Endothelial cell of umbilical vein (primary cell): ENCODE results near the gene BCAS2.

Experiments used
- EZH2 ChIP-seq: IDR thresholded peaks from 2 replicates; pipeline ENCODE4 v1.6.1; 2012; ENCODE audit warnings: borderline replicate concordance, low read depth, mild to moderate bottlenecking, moderate library complexity, low read length, inconsistent platforms; ENCODE audit not compliant: severe bottlenecking
- FOS ChIP-seq: IDR thresholded peaks from 2 replicates; pipeline ENCODE4 v1.6.1; 2011; ENCODE audit warnings: mild to moderate bottlenecking, low read length, moderate library complexity, borderline replicate concordance; ENCODE audit not compliant: insufficient read depth
- JUN ChIP-seq: IDR thresholded peaks from 2 replicates; pipeline ENCODE4 v1.6.1; 2011; ENCODE audit warnings: borderline replicate concordance, low read depth; ENCODE audit not compliant: insufficient read length, insufficient read depth
- MYC ChIP-seq: IDR thresholded peaks from one replicate; pipeline ENCODE4 v1.6.1; 2011; ENCODE audit warnings: mild to moderate bottlenecking, low read depth, low read length
- POLR2A ChIP-seq: IDR thresholded peaks from 2 replicates; pipeline ENCODE4 v1.6.1; 2012; ENCODE audit warnings: low read depth, mild to moderate bottlenecking, control low read depth, low read length
- POLR2AphosphoS5 ChIP-seq: IDR thresholded peaks from 2 replicates; pipeline ENCODE4 v1.6.1; 2012; ENCODE audit warnings: low read depth, mild to moderate bottlenecking, control low read depth, low read length, moderate library complexity; ENCODE audit not compliant: insufficient read depth
- TF ChIP-seq, protein P1 (sequence below), 2 donors: IDR thresholded peaks; 1 replicate in 1 of 2; 2 replicates in 1 of 2; pipeline ENCODE4 v1.5.1; 2011; ENCODE audit warnings: low read length in 2 of 2, mild to moderate bottlenecking in 2 of 2, moderate library complexity in 2 of 2, control low read depth in 1 of 2, inconsistent platforms in 1 of 2, low read depth in 1 of 2; ENCODE audit not compliant: insufficient read depth in 1 of 2; ENCODE audit errors: extremely low read depth in 1 of 2
- TF ChIP-seq, protein P2 (sequence below): IDR thresholded peaks from 2 replicates; pipeline ENCODE4 v1.6.1; 2011; ENCODE audit not compliant: insufficient read depth, insufficient read length

DNA sequence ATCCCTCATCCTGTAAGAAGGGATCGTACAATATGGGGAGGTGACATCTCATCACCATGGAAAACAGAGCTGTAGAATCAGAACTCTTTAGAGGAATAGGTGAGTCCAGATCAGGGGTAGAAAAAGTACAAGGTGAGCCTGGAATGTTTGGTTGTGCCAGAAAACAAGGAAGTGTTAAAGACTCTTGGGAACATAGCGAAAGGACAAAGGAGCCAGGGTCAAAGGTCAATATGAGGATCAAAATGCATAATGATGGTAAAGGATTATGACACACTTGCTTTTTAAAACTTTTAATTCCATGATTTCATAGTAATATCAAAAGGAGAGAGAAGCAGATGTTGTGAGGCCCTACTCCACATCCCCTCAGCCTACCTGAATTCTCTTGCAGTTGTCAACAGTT lies 51.2 kb downstream of the BCAS2 start:
- TF ChIP-seq, protein P1, sequence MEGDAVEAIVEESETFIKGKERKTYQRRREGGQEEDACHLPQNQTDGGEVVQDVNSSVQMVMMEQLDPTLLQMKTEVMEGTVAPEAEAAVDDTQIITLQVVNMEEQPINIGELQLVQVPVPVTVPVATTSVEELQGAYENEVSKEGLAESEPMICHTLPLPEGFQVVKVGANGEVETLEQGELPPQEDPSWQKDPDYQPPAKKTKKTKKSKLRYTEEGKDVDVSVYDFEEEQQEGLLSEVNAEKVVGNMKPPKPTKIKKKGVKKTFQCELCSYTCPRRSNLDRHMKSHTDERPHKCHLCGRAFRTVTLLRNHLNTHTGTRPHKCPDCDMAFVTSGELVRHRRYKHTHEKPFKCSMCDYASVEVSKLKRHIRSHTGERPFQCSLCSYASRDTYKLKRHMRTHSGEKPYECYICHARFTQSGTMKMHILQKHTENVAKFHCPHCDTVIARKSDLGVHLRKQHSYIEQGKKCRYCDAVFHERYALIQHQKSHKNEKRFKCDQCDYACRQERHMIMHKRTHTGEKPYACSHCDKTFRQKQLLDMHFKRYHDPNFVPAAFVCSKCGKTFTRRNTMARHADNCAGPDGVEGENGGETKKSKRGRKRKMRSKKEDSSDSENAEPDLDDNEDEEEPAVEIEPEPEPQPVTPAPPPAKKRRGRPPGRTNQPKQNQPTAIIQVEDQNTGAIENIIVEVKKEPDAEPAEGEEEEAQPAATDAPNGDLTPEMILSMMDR (IDR thresholded peaks at IDR 0.05; ENCODE audit: extremely low read depth in 1 of 2, insufficient read depth in 1 of 2, low read depth in 1 of 2, low read length in 2 of 2), result no peak
- no peak for TF ChIP-seq POLR2A
- TF ChIP-seq, protein P2, sequence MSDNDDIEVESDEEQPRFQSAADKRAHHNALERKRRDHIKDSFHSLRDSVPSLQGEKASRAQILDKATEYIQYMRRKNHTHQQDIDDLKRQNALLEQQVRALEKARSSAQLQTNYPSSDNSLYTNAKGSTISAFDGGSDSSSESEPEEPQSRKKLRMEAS, result no peak
- TF ChIP-seq EZH2, result no peak
- no peak for TF ChIP-seq POLR2AphosphoS5
- no peak for TF ChIP-seq FOS
- TF ChIP-seq JUN, result no peak
- TF ChIP-seq MYC, result no peak
